ELR (cell line): Measurements from ENCODE around the gene ARHGEF38.
A peak's percentile ranks its signal among the peaks of the same experiment; 100 is the strongest.
"Not testable (repeated sequence)": the region's sequence is repeated elsewhere in the genome, so short reads cannot be mapped to it uniquely, and the experiment has no call there.

Source experiments
- DNase-seq: peaks from one replicate; pipeline ENCODE4 v3.0.0-alpha.2; 2015; ENCODE audit warnings: low read depth

Gene ARHGEF38

DNA sequence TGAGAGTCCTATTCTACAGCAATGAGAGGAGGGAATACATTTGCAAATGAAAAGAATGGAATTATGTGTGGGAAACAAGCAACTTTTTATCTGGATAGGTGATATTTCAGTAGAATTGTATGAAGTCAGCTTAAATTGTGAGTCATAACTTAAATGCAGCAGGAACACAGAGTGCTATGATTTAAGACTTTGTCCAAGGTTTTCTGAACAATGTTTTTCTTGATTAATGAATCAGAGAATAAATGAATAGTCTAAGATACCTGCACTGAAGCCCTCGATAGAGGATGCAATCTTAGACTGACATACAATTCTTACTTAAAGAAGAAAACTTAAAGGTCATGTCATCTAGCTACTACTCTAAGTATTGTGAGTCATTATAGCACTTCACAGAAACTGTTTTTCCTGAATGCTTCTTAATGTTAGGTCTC is 8.0 kb downstream of the ARHGEF38 start:
- no peak for DNase-seq

DNA sequence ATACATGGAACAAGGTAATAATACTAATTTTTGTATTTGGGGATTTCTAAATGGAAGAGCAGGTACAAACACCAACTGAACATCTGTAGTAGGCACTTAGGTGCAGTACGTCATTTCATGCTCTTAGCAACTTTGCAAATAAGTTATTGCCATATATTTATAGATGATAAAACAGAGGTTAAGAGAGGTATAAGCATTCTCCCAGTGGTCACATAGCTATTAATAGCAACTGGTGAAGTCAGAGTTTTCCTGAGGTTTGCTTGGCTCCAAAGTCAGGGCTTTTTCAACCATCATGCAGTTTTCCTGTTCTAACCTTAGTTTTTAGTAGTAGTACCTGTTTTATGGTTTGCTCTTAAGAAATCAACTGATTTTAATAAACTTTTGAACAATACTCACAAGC is 10.9 kb downstream of the ARHGEF38 start:
- DNase-seq = no peak

DNA sequence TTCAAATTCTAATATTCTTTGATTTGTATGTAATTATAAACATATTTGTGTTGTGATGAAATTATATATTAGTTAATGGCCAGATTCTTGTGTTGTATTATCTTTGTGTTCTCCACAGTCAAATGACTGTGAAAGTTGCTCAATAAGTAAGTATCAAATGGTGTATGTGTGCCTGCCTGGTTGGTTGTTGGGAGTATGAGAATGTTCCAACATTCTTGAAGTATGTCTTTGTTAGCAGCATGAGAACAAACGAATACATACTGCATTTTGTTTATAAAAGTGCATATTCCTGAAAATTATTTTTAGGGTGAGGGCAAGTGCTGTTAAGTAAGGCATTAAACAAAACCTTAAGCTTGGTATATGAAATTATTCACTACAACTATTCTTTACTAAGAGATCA is 16.2 kb downstream of the ARHGEF38 start:
- no peak for DNase-seq

DNA sequence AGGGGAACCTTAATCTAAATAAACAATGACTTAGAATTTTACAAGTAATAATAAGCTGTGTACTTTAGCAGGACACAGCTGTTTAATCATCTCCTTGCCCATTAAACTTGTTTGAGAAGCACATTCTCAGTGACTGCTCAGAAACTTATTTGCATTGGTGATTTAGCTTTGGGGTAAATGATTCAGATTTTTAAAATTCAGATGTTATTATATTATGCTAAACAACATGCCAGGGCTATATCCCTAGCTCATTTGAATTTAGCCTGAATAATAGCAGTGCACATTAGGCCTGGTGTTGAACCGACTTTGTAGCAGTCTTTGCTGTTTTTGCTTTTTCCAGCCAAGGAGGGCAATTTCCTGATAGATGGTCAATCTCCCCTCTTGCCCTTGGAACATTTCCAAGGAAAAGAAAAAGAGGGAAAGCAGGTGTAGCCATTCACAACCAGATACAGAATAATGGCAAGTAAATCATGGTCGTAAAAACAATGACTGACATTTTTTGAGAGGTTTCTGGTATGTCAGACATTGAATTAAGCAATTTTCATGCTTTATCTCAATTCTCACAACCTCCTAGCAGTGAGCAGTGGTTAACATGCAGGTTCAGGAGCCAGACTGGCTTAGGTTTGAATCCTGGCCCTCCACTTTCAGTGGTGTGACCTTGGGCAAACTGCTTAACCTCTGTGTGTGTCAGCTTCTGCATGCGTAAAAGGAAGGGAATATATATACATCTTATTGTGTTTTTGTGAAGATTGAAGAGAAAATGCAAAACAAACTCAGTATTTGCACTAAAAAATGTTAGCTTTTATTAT is 16.8 kb downstream of the ARHGEF38 start:
- peak; percentile 23 for DNase-seq

DNA sequence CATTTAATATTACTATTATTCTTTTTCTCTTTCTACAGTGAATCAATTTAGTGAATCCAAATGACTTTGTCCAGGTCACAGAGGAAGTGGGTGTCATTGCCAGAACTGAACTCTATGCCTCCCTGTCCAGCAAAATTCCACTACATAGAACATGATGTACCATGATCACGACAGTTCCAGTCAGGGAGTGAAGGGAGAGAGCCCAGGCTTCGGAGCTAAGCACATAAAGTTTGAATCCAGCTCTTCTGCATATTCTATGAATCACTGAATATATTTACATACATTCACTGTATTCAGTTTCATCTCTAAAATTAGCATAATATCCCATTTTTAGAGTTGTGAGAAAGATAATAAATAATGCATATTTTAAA is 17.4 kb downstream of the ARHGEF38 start:
- no peak for DNase-seq

DNA sequence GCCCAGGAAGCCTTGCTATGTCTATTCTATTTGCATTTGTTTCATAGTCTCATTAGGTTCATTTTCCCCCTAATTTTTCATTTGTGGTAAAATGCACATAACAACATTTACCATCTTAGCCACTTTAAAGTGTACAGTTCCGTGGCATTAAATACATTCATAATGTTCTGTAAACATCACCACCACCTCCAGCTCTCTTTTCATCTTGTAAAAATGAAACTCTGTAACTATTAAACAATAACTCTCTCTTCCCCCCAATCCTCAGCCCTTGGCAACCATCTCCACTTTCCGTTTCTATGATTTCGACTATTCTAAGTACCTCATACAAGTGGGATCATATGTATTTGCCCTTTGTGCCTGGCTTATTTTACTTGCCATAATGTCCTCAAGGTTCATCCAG is 19.9 kb downstream of the ARHGEF38 start:
- no peak for DNase-seq

DNA sequence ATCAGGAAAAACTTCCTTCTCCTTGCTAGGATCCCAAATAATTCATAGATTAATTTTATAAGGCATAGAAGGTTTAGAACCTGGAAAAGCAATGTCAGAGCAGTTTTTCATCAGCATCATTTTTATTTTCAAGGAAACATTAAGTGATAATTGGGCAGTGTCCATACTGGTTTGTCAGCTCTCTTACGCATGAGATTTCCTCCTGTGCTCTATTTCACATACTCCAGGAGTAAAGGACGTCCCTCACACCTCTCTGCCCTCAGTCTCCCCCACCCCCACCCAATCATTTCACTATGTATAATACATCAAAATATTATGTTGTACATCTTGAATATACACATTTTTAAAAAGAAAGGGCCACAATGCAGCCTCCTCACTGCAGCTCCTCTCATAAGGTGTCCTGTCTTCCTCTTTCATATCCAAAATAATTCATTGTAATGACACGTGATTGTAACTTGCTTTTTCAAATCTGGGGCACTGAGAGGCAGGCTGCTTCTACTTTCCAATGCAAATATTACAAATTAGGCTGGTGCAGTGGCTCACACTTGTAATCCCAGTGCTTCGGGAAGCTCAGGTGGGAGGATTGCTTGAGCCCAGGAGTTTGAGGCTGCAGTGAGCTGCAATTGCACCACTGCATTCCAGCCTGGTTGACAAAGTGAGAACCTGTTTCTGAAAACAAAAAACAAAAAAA is 34.4 kb downstream of the ARHGEF38 start:
- no peak for DNase-seq

DNA sequence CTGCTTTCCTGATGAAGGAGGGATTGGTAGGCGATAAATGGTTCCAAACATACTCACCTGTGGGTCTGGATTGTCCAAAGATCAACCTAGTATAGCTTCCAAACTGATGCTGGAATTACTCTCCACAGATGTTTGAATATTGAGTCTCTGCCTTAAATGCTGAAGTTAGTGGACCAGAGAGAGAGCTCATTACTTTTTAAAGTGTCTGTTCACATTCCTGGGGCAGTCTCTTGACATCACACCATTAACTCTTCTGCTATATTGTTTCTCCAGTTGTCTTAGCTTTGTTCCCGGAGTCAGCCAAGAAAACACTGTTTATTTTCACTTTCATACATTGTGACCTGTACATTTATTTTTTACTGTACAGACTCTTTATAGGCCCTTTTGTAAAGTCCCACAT is 35.4 kb downstream of the ARHGEF38 start:
- DNase-seq = no peak

DNA sequence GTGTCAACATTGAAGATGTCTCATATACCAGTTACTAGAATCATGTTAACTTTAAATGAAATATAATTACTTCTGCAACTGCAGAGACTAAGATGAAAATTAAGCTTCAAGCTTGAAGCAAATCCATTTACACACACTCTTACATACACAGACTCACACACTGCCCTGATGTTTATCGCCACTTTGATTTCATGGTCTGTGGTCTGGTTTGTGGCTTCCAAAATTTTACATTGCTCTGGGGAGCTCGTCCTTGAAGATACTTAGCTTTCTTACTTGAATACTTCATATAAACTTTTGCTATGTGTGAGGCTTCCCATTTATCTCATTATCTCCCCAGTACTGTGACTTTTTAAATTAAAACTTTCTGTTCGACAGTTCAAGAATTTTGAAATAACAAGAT is 35.8 kb downstream of the ARHGEF38 start:
- no peak for DNase-seq

DNA sequence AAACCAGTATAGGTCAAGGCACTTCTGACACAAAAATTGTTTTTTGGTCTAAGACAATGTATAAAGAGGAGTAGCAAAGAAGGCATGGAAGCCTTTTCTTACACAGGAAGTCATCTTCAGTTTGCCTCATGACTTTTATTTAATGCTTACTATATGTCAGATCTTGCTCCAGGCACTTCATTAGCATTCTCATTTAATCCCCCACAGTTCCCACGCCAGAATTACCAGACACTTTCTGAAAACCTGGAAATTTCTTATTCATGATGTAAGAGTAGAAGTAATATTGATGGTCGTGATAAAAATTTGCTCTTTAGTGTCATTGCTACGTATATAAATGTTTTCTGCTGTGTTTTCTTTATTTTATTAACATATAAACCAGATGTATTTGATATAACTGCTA is 39.2 kb downstream of the ARHGEF38 start:
- DNase-seq = no peak

DNA sequence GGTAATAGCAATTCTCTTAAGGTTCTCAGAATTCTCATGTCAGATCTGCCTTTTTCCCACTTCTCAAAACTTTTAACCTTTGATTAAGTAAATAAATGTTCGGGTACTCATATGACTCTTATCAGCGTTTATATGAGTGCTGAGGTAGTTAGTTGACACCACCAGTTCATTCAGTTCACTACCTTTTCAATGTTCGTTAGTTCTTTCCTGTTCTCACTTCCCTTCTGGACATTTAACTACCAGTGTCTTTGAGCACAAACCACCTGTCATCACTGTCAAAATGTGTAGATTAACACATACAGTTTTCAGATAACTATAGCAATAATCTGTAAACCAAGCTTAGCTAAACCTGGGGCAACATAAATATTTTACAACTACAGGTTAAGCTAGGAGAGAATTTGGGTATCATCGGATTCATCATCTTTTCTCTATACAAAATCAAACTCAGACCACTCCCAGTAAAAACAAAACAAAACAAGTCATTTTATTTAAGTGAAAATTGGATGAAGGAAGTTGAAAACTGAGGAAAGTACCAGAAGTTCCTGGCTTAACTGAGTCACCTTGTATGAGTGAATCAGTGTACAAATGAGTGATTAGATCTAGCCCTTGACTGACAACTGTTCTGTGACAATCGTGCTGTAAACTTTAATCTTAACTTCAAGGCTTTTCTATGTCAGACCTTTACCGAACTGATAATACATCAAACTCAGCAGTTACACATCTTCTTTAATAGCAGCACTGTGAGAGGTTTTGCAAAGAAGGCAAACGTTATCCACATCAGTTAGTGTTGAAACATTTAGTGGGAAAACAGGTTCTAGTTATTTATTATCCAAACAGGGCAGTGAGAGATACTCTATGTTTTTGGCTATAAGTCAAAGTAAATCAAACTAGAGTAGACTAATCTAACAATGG is 41.9 kb downstream of the ARHGEF38 start:
- DNase-seq = peak; percentile 3

DNA sequence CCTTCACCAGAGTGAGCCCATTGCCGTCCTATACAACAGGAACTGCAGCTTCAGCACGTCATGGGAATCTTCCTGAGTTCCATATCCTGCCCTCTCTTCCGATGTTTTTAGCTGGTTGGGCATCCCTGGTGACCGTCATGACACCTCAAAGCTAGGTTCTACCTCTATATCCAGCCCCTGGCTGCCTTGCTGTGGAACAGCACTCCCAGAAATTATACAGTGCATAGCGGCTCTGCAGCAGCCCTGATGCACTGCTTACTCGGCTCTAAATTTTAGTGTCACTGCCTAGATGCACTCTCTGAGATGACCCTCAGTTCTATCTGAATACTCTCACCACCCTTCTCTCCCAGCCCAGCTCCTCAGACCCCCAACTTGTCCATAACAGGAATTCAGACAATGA is 44.3 kb downstream of the ARHGEF38 start:
- DNase-seq = no peak

DNA sequence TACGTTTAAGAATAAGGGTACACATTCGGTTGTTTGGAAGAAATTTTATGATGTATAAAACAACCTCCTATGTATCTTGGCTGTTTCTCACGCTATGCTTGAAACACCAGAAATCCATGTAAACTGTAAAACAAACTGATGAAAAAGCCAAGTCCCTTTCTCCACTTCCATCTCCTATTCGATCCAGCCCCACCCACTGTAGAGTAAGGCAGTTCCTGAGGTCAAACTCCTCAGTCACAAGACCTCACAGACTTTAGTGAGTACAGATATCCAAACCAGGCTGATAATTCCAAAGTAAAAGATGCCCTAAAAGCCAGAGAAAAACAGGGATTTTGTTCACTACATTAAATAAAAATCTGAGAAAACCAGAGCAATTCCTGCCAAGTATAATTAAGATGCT is 45.6 kb downstream of the ARHGEF38 start:
- DNase-seq = no peak

DNA sequence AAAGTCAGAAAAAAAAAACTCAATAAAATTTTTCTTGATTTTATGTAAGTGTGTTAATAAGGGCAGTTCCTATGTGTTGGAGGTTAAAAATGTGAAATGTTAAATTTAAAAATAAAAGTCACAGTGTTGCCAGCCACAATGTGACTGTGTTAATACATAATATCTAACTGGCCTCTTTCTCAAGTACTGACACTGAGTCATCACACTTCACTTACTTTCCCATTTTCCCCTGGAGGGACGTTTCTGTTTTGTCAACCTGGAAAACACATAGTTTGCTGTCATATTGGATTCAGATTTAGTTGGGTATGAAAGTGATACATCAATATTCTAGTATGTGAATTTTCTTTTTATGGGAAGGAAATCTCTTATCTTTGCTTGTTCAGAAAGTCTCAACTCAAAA is 46.4 kb downstream of the ARHGEF38 start:
- peak; percentile 17 for DNase-seq

DNA sequence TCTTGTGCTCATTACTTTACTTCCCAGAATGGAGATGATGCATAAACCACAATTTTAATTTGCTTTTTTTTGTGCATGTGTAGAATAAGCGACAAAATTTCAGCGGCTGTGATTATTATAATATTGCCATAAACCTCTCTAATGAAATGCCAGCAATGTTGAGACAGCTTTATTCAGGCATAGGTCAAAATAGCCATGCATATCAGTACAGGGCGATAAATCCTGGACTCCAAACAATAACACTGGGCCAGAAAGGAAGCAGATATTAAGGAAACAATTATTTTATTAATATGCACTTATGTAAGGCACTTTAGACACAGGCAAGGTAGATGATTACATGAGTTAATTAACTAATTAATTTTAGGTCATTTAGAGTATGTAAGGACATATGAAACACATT is 47.1 kb downstream of the ARHGEF38 start:
- no peak for DNase-seq

DNA sequence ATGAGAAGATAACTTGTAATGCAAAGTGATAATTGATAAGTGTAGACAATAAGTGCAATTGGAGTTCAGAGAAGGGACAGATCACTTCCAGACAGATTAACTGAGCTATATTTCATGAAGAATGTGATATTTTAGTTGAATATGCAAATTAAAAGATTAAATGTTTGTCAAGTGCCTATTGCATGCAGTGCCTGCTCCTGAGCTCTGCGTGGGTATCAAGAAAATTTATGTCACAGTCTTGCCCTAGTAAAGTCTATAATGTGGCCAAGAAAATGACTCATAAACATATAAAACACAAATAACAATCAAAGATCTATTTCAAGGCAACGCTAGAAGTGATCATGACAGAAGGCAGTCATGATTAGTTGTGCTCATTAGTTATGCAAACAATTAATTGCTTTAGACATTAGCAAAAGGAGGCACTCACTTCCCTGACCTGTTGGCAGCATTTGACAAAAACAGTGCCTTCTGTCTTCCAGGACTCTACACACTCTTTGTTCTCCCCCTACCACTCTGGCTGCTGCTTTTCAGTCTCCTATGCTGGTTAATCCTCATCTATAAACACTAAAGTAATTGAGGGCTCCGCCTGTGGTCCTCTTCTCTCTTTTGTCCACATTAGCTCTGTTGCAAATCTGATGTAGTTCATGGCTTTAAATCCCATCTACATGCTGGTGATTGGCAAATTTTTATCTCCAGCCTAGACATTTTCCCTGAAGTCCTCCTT is 47.7 kb downstream of the ARHGEF38 start:
- no peak for DNase-seq

DNA sequence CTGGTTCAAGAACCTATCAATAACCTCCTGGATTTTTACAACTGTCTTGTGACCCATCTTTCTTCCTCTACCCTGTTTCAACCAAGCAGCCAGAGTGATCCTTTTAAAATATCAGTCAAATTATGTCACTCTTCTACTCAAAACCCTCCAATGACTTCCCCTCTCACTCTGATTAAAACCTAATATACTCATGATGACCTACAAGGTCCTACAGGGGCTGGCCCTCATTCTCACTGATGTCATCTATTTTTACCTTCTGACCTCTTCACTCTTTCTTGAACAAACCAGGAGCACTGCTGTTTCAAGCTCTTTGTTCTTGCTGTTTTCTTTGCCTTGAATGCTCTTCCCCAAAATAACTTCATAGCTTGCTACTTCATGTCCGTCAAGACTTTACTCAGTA is 48.5 kb downstream of the ARHGEF38 start:
- no peak for DNase-seq

DNA sequence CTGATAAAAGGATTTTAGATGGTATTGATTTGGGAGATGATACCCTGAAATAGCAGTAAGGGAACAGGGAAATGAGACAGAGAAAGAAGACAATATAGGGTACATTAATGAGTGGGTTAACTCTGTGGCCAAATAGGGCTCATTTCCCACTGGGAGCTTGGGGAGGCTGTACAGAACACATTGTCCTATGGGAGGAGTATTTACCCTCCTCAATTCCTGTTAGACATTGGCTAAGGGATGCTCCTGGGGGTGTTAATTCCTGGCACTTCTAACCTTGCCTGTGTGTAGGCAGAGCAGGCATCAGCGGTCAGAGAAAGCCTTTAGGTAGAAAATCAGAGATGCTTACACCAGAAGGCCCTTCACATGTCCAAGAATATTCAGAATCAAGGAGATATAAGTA is 49.0 kb downstream of the ARHGEF38 start:
- DNase-seq = no peak

DNA sequence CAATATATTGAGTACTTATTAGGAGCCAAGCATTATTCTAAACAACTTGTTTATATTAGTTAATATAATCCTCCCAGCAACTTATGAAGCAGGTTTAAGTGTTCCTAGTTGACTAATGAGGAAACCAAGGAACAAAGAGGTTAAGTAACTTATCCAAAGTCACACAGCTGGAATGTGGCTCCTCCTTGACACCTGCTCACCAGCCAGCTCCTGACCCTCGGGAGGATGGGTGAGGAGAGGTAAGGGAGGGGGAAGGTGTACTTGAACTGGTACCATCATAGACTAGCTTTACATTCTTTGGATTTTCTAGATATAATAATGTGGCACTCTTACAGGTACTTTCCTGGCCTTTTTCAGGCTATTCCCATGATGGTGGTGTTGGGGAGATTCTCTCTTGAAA is 50.7 kb downstream of the ARHGEF38 start:
- DNase-seq = no peak

DNA sequence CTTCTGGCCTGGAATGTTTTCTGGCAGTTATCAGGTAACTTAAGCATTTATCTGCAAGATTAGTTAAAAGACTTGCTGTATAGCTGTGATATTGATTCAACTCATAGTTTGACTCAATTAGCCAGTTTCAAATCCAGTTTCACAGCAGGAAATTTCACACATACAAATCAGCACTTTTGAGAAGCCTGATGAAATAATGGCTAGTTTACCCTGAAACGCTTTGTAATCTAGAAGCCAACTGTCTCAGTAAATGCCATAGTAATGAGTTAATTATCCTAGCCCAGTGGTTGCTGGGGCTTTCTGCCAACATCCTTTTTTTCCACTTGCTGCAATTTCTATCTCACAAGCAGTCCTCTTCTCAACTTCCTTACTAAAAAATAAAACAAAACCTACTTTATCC is 53.1 kb downstream of the ARHGEF38 start:
- peak; percentile 14 for DNase-seq

DNA sequence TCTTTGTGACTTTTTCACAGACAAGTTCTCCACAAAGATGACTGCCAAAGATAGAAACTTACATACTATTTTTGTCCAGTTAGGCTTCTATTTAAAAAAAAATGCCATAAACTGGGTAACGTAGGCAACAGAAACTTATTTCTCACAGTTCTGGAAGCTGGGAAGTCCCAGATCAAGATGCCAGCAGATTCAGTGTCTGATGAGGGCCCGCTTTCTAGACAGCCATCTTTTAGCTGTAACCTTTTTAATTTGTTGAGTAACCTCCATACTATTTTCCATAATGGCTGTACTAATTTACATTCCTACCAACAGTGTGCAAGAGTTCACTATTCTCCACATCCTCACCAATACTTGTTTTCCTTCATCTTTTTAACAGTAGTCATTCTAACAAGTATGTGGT is 55.5 kb downstream of the ARHGEF38 start:
- DNase-seq = no peak

DNA sequence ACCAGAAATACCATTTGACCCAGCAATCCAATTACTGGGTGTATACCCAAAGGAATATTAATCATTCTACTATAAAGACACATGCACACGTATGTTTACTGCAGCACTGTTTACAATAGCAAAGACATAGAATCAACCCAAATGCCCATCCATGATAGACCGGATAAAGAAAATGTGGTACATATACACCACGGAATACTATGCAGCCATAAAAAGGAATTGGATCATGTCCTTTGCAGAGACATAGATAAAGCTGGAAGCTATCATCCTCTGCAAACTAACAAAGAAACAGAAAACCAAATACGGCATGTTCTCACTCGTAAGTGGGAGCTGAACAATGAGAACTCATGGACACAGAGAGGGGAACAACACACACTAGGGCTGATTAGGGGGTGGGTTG is 57.4 kb downstream of the ARHGEF38 start:
- DNase-seq = not testable (repeated sequence)
